ENCODE data around the gene HCK. TPM values are rescaled to one million over a fixed set of nuclear protein-coding genes. Genes with fewer than 3 reads are reported as not detected.

HCK gene
- polyA plus RNA-seq, 2 of the 4 experiments (the other 2 are of a cell fraction): 0.06 TPM; not detected in 1

GRCh38 chr20:32051720-32052089 is 337 bp upstream of the HCK start:
- POLR2A ChIA-PET: no interaction called here
- H3K9me3 ChIP-seq: no peaks in the 10 kb centered on the region
- 58% methylated on average over 14 of the region's 14 CpGs for WGBS (ENCODE audit: missing lambda C conversion rate)
- H3K4me1 ChIP-seq: no peaks in the 10 kb centered on the region; the same call in 2 of the 3 replicates
- TF ChIP-seq E2F6 (IDR thresholded peaks at IDR 0.05; ENCODE audit: borderline replicate concordance, low read depth): no peak
- TF ChIP-seq JUNB (IDR thresholded peaks at IDR 0.05): no peak
- no peak for TF ChIP-seq CEBPB (IDR thresholded peaks at IDR 0.05)
- TF ChIP-seq PBX3 (IDR thresholded peaks at IDR 0.05): no peak
- TF ChIP-seq FOXS1 (CRISPR knock-in tag; IDR thresholded peaks at IDR 0.05): no peak
- no peak for TF ChIP-seq CTCF (IDR thresholded peaks at IDR 0.05)
- TF ChIP-seq JUN (IDR thresholded peaks at IDR 0.05): no peak
- no peak for TF ChIP-seq RAD21 (conservative IDR thresholded peaks at IDR 0.05 in 1 of 2, IDR thresholded peaks at IDR 0.05 in 1 of 2)
- TF ChIP-seq CHD4 (IDR thresholded peaks at IDR 0.05; ENCODE audit: borderline replicate concordance): no peak
- TF ChIP-seq ESRRA (IDR thresholded peaks at IDR 0.05; ENCODE audit: borderline replicate concordance, low read length): no peak
- TF ChIP-seq GATA3 (IDR thresholded peaks at IDR 0.05; ENCODE audit: borderline replicate concordance): no peak
- TF ChIP-seq SREBF2 (IDR thresholded peaks at IDR 0.05): no peak
- TF ChIP-seq CBX8 (IDR thresholded peaks at IDR 0.05): no peak
- TF ChIP-seq HOXA7 (CRISPR knock-in tag; IDR thresholded peaks at IDR 0.05): no peak
- TF ChIP-seq MAZ (IDR thresholded peaks at IDR 0.05; ENCODE audit: borderline replicate concordance, low read depth, low read length): no peak
- TF ChIP-seq ZC3H11A (IDR thresholded peaks at IDR 0.05): no peak
- TF ChIP-seq EHF (CRISPR knock-in tag; IDR thresholded peaks at IDR 0.05): no peak
- no peak for TF ChIP-seq ZSCAN20 (CRISPR knock-in tag; IDR thresholded peaks at IDR 0.05)
- TF ChIP-seq HMGXB4 (CRISPR knock-in tag; IDR thresholded peaks at IDR 0.05; ENCODE audit: borderline replicate concordance): no peak
- DNase-seq (ENCODE audit: low read depth in 1 of 2, low spot score in 1 of 2) (no peak), FAIRE-seq (no peak), ATAC-seq (peak in 1 of 2 experiments; percentile 16; a peak in 1 of 6 replicates)
- H3K4me3 ChIP-seq: peak overlapping the region; percentile 42; the same call in 1 of the 3 replicates
- H3K4me2 ChIP-seq: peak overlapping the region; percentile 86
- CTCF ChIA-PET: interaction anchor here (2.9 kb wide), 1 partner anchor 21 kb away, joined by 17 read pairs; no protein-coding TSS in a partner anchor
- no peak overlapping the region for H3K27ac ChIP-seq

GRCh38 chr20:32052778-32053362 is 828 bp downstream of the HCK start:
- H3K4me1 ChIP-seq: no peaks in the 10 kb centered on the region; the same call in 2 of the 3 replicates
- WGBS (ENCODE audit: missing lambda C conversion rate): 54% methylated on average over 22 of the region's 22 CpGs
- peak overlapping the region; percentile 42 for H3K4me3 ChIP-seq
- H3K4me2 ChIP-seq: peak overlapping the region; percentile 86
- FAIRE-seq: no peak
- peak in 1 of 2 experiments; percentile 13; a peak in 1 of 6 replicates for ATAC-seq
- CTCF ChIA-PET: interaction anchor here (1.4 to 2.9 kb wide), 3 partner anchors 22 to 230 kb away, joined by 3 to 17 read pairs (median 4); no protein-coding TSS in a partner anchor
- no peak overlapping the region; a peak in 1 of 6 replicates for H3K27ac ChIP-seq
- POLR2A ChIA-PET: no interaction called here
- no peak for DNase-seq (ENCODE audit: low read depth in 1 of 2, low spot score in 1 of 2)
- H3K9me3 ChIP-seq: no peaks in the 10 kb centered on the region
- TF ChIP-seq CBX2 (IDR thresholded peaks at IDR 0.05; ENCODE audit: borderline replicate concordance, low read depth): no peak
- TF ChIP-seq BCL3 (IDR thresholded peaks at IDR 0.05): no peak
- no peak for TF ChIP-seq CHD2 (IDR thresholded peaks at IDR 0.05; ENCODE audit: low read length, partially characterized antibody)
- TF ChIP-seq RCOR1 (IDR thresholded peaks at IDR 0.05; ENCODE audit: low read depth, low read length): no peak
- TF ChIP-seq HMGXB4 (CRISPR knock-in tag; IDR thresholded peaks at IDR 0.05; ENCODE audit: borderline replicate concordance): no peak
- no peak for TF ChIP-seq HDAC2 (IDR thresholded peaks at IDR 0.05)
- TF ChIP-seq RAD21 (conservative IDR thresholded peaks at IDR 0.05 in 1 of 2, IDR thresholded peaks at IDR 0.05 in 1 of 2): no peak
- TF ChIP-seq POLR2AphosphoS2 (conservative IDR thresholded peaks at IDR 0.05; ENCODE audit: low read length): no peak
- TF ChIP-seq PBX3 (IDR thresholded peaks at IDR 0.05): no peak
- no peak for TF ChIP-seq RARB (CRISPR knock-in tag; IDR thresholded peaks at IDR 0.05)
- TF ChIP-seq CEBPB (IDR thresholded peaks at IDR 0.05): no peak
- no peak for TF ChIP-seq MAZ (IDR thresholded peaks at IDR 0.05; ENCODE audit: borderline replicate concordance, low read depth, low read length)
